SK-N-SH treated with all-trans-retinoic acid at 6 μM for 48 hours (cell line): ENCODE measurements around the gene ATP8B3.

Experiments used
- ATAC-seq: fragments of 200-7000 bp; cut with Tn5 transposase; 3 replicates; pipeline ENCODE4 v1.9.1; 2020; ENCODE audit warnings: mild to moderate bottlenecking, moderate library complexity
- ARNTL ChIP-seq: fragments of 450-650 bp; formaldehyde crosslinking; IDR thresholded peaks from 2 replicates; pipeline ENCODE4 v1.5.0; 2020; ENCODE audit warnings: low read depth, mild to moderate bottlenecking, moderate library complexity, borderline replicate concordance
- BACH2 ChIP-seq: fragments of 250-450 bp; sonication (Bioruptor Pico); IDR thresholded peaks from 2 replicates; pipeline ENCODE4 v1.9.0; 2021; ENCODE audit warnings: mild to moderate bottlenecking, borderline replicate concordance
- CREB5 ChIP-seq: fragments of 250-450 bp; sonication (Bioruptor Pico); IDR thresholded peaks from 2 replicates; pipeline ENCODE4 v1.5.1; 2020; ENCODE audit warnings: low read depth, mild to moderate bottlenecking, moderate library complexity
- CSDC2 ChIP-seq: fragments of 250-450 bp; sonication (Bioruptor Pico); IDR thresholded peaks from 2 replicates; pipeline ENCODE4 v1.5.0; 2020; ENCODE audit warnings: mild to moderate bottlenecking, moderate library complexity
- CSRNP3 ChIP-seq: fragments of 250-450 bp; sonication (Bioruptor Pico); IDR thresholded peaks from 2 replicates; pipeline ENCODE4 v1.5.1; 2021; ENCODE audit warnings: mild to moderate bottlenecking, moderate library complexity
- ESRRG ChIP-seq: fragments of 250-450 bp; sonication (Bioruptor Pico); IDR thresholded peaks from 2 replicates; pipeline ENCODE4 v1.6.1; 2021; ENCODE audit warnings: mild to moderate bottlenecking
- GLIS3 ChIP-seq: fragments of 250-450 bp; sonication (Bioruptor Pico); IDR thresholded peaks from 2 replicates; pipeline ENCODE4 v1.5.0; 2020; ENCODE audit warnings: mild to moderate bottlenecking, moderate library complexity
- ISL1 ChIP-seq: fragments of 250-450 bp; sonication (Bioruptor Pico); IDR thresholded peaks from 2 replicates; pipeline ENCODE4 v2.1.2; 2022; ENCODE audit warnings: mild to moderate bottlenecking, moderate library complexity
- OSR1 ChIP-seq: fragments of 250-450 bp; sonication (Bioruptor Pico); IDR thresholded peaks from 2 replicates; pipeline ENCODE4 v1.8.0; 2022; ENCODE audit warnings: moderate library complexity, mild to moderate bottlenecking, inconsistent platforms
- PATZ1 ChIP-seq: fragments of 250-450 bp; sonication (Bioruptor Pico); IDR thresholded peaks from 2 replicates; pipeline ENCODE4 v1.8.0; 2020; ENCODE audit warnings: mild to moderate bottlenecking, moderate library complexity, borderline replicate concordance
- POU6F1 ChIP-seq: fragments of 250-450 bp; sonication (Bioruptor Pico); IDR thresholded peaks from 2 replicates; pipeline ENCODE4 v1.8.0; 2021; ENCODE audit warnings: low read depth, mild to moderate bottlenecking, moderate library complexity, borderline replicate concordance
- PPARA ChIP-seq: fragments of 250-450 bp; sonication (Bioruptor Pico); IDR thresholded peaks from 2 replicates; pipeline ENCODE4 v1.5.0; 2020; ENCODE audit warnings: mild to moderate bottlenecking, borderline replicate concordance
- RARB ChIP-seq: fragments of 250-450 bp; sonication (Bioruptor Pico); IDR thresholded peaks from 2 replicates; pipeline ENCODE4 v1.8.0; 2021; ENCODE audit warnings: mild to moderate bottlenecking, moderate library complexity
- SNAI2 ChIP-seq: fragments of 250-450 bp; sonication (Bioruptor Pico); IDR thresholded peaks from 2 replicates; pipeline ENCODE4 v1.5.0; 2020; ENCODE audit warnings: mild to moderate bottlenecking, moderate library complexity
- TCF4 ChIP-seq: fragments of 250-450 bp; sonication (Bioruptor Pico); IDR thresholded peaks from 2 replicates; pipeline ENCODE4 v1.8.0; 2021; ENCODE audit warnings: mild to moderate bottlenecking, moderate library complexity, borderline replicate concordance
- TOX ChIP-seq: fragments of 250-450 bp; sonication (Bioruptor Pico); IDR thresholded peaks from 2 replicates; pipeline ENCODE4 v1.8.0; 2021; ENCODE audit warnings: mild to moderate bottlenecking, moderate library complexity, borderline replicate concordance
- TSHZ2 ChIP-seq: fragments of 250-450 bp; sonication (Bioruptor Pico); IDR thresholded peaks from 2 replicates; pipeline ENCODE4 v1.5.0; 2020; ENCODE audit warnings: mild to moderate bottlenecking, moderate library complexity
- ZC3H10 ChIP-seq: fragments of 250-450 bp; sonication (Bioruptor Pico); IDR thresholded peaks from 2 replicates; pipeline ENCODE4 v1.5.1; 2021; ENCODE audit warnings: mild to moderate bottlenecking, moderate library complexity
- ZFP3 ChIP-seq: fragments of 250-450 bp; sonication (Bioruptor Pico); IDR thresholded peaks from 2 replicates; pipeline ENCODE4 v1.5.0; 2020; ENCODE audit warnings: mild to moderate bottlenecking, moderate library complexity
- ZFP30 ChIP-seq: fragments of 450-650 bp; formaldehyde crosslinking; IDR thresholded peaks from 2 replicates; pipeline ENCODE4 v1.5.0; 2022; ENCODE audit warnings: mild to moderate bottlenecking, moderate library complexity
- ZNF565 ChIP-seq: fragments of 450-650 bp; formaldehyde crosslinking; conservative IDR thresholded peaks from 2 replicates; pipeline ENCODE4 v1.5.0; 2020; ENCODE audit warnings: low read depth, mild to moderate bottlenecking, moderate library complexity
- ZNF70 ChIP-seq: fragments of 450-650 bp; formaldehyde crosslinking; IDR thresholded peaks from 2 replicates; pipeline ENCODE4 v1.5.0; 2020; ENCODE audit warnings: mild to moderate bottlenecking, moderate library complexity
- ZNF8 ChIP-seq: fragments of 450-650 bp; formaldehyde crosslinking; IDR thresholded peaks from 2 replicates; pipeline ENCODE4 v1.5.0; 2020; ENCODE audit warnings: mild to moderate bottlenecking, moderate library complexity

The ATP8B3 gene

GRCh38 chr19:1760020-1760419 lies 52.1 kb downstream of the ATP8B3 start:
- no peak for ATAC-seq
- TF ChIP-seq ZC3H10 (CRISPR knock-in tag), result no peak
- no peak for TF ChIP-seq ARNTL (CRISPR knock-in tag)
- no peak for TF ChIP-seq ZFP3 (CRISPR knock-in tag)
- TF ChIP-seq TOX (CRISPR knock-in tag), result no peak
- TF ChIP-seq POU6F1 (CRISPR knock-in tag), result no peak
- no peak for TF ChIP-seq PPARA (CRISPR knock-in tag)
- TF ChIP-seq ZNF565, result no peak
- TF ChIP-seq PATZ1 (CRISPR knock-in tag), result no peak
- no peak for TF ChIP-seq GLIS3 (CRISPR knock-in tag)
- TF ChIP-seq CSRNP3 (CRISPR knock-in tag), result no peak
- TF ChIP-seq TSHZ2, result no peak
- TF ChIP-seq ZNF8 (CRISPR knock-in tag), result no peak
- no peak for TF ChIP-seq RARB
- no peak for TF ChIP-seq ZNF70
- no peak for TF ChIP-seq TCF4
- TF ChIP-seq SNAI2 (CRISPR knock-in tag), result no peak
- no peak for TF ChIP-seq ESRRG
- TF ChIP-seq OSR1 (CRISPR knock-in tag), result no peak
- TF ChIP-seq ZFP30 (CRISPR knock-in tag), result no peak
- no peak for TF ChIP-seq CREB5 (CRISPR knock-in tag)
- TF ChIP-seq, all 23 proteins: peak for 0

- TF ChIP-seq POU6F1 (CRISPR knock-in tag) (no peak), CSDC2 (CRISPR knock-in tag) (no peak), ESRRG (no peak), ZNF565 (no peak), ZFP30 (CRISPR knock-in tag) (no peak), TCF4 (no peak), ZNF8 (CRISPR knock-in tag) (no peak), CSRNP3 (CRISPR knock-in tag) (no peak), BACH2 (CRISPR knock-in tag) (no peak), ZFP3 (CRISPR knock-in tag) (no peak), RARB (no peak), ISL1 (CRISPR knock-in tag) (no peak), SNAI2 (CRISPR knock-in tag) (no peak), GLIS3 (CRISPR knock-in tag) (no peak), OSR1 (CRISPR knock-in tag) (no peak), ZNF70 (no peak)
- ATAC-seq, result no peak
These were observed 52.8 kb downstream of the ATP8B3 start for GRCh38 chr19:1758959-1759903.
